Measurements from ENCODE around the gene CXCR4.

DNA sequence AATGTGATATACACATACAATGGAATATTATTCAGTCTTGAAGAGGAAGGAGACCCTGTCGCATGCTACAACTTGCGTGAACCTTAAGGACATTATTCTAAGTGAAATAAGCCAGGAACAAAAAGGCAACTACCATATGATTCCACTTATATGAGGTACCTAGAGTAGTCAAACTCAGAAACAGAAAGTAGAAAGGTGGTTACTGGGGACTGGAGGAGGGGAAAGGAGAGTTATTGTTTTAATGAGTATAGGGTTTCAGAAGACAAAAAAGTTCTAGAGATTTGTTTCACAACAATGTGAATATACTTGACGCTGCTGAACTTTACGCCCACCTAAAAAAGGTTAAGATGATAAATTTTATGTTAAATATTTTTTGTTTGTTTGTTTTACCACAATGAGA is 47.0 kb downstream of the CXCR4 start:
- TF ChIP-seq, protein P1, sequence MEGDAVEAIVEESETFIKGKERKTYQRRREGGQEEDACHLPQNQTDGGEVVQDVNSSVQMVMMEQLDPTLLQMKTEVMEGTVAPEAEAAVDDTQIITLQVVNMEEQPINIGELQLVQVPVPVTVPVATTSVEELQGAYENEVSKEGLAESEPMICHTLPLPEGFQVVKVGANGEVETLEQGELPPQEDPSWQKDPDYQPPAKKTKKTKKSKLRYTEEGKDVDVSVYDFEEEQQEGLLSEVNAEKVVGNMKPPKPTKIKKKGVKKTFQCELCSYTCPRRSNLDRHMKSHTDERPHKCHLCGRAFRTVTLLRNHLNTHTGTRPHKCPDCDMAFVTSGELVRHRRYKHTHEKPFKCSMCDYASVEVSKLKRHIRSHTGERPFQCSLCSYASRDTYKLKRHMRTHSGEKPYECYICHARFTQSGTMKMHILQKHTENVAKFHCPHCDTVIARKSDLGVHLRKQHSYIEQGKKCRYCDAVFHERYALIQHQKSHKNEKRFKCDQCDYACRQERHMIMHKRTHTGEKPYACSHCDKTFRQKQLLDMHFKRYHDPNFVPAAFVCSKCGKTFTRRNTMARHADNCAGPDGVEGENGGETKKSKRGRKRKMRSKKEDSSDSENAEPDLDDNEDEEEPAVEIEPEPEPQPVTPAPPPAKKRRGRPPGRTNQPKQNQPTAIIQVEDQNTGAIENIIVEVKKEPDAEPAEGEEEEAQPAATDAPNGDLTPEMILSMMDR (IDR thresholded peaks at IDR 0.05), result no peak
- no peak for TF ChIP-seq EZH2 (IDR thresholded peaks at IDR 0.05; ENCODE audit: borderline replicate concordance, insufficient read depth, low read depth, low read length, poor library complexity, severe bottlenecking)
